Umbilical cord (tissue), 2 donors: ENCODE results near the gene TK2. TPM values are rescaled to one million over a fixed set of nuclear protein-coding genes. Genes with fewer than 3 reads are reported as not detected.
"Not testable (repeated sequence)": the region's sequence is repeated elsewhere in the genome, so short reads cannot be mapped to it uniquely, and the experiment has no call there.

Experiments used
- DNase-seq: peaks from one replicate; pipeline ENCODE4 v3.0.0-alpha.2; 2015; ENCODE audit warnings: low spot score
- total RNA-seq: library from RNA; depleted of rRNA; stranded (reverse); fragments of >200 nt; gene quantifications from one replicate; pipeline ENCODE4 v1.2.3, GENCODE V29; 2014; ENCODE audit warnings: low replicate concordance; ENCODE audit not compliant: insufficient read depth

TK2 gene
- total RNA-seq, 1 donor from 2014 or later = 18.8 TPM

DNA sequence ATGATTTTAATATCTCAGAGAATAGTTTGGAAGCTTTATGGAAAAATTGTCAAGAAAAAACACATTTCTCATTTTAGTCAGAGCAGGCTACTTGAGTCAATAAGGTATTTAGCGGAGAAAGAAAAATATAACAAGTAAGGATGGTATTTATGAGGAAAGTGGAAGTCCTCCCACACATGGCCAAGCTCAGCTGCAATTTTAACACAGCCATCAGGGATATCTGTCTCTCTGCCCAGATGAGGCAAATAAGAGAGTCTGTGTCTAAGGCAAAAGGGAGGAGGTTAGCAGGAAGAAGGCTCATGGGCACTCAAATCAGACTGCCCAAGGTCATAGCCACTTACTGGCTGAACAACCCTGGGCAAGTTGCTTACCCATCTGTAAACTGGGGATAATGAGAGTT is 24.2 kb upstream of the TK2 start:
- no peak for DNase-seq

DNA sequence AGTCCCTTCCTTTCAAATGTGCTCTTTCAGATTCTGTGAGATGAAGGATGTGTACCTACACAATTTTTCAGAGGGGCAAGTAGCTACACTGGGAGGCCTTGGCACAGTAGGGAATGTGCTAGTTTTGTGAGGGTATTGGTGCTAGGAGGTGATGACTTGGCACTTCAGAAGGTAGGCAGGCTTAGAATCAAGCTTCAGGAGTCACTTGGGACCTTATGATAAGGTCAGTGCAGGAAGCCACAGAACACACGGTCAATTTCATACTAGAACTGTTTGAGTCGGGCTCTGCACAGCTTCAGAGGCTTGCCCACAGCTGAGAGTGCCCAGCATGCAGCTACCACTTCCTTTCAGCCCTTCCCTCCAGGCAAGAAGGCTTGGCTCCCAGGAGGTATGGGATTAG is 22.4 kb upstream of the TK2 start:
- no peak for DNase-seq

DNA sequence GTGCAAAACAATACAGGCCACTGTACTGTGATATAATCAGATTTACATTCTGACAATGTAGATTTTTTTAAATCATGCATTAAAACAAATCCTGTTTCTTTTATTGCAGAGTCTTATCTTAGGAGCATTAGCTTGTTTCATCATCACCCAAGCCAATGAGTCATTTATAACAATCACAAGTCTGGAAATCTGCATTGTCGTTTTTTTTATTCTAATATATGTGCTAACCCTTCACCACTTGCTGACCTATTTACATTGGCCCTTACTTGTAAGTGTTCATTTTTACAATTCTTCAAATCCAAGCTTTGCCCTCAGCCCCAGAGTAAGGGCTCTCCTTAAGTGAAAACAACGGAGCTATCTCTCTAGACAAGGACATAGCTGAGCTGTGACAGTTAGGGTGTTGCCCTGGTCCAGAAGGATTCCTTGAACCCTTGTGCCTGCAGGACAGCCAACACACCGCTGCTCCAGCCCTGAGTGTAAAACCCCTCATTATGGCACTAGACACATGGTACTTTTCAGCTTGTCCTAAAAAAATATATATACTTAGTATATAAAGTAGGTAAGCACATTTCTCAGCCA is 20.0 kb upstream of the TK2 start:
- no peak for DNase-seq

DNA sequence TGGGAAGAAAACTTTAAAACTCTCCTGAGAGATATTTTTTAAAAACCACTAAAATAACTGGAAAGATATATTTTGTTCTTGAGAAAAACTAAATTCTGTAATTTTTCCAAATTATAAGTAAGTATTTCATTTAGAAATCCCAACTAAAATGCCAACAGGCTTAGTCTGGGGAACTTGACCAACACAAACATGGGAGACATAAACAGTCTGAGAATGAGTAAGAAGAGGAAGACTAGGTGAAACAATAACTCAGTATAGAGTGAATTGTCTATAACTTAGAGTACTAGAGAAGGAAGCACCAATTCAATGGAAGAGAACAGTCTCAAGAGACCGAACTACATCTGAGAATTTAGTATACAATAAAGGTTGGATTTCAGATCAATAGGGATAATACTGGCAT is 19.2 kb upstream of the TK2 start:
- DNase-seq = no peak

DNA sequence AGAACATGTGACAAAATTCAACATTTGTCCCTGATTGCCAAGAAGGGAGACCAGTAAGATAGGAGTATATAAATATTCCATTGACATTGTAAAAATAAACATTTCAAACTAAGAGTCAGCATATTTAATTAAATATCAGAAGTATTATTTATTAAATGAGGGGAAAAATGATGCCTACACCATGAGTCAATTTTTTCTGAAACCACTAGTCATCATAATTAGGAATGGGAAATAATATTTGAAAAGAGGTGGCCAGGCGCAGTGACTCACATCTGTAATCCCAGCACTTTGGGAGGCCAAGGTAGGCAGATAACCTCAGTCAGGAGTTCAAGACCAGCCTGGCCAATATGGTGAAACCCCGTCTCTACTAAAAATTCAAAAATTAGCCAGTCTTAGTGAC is 18.4 kb upstream of the TK2 start:
- no peak for DNase-seq

DNA sequence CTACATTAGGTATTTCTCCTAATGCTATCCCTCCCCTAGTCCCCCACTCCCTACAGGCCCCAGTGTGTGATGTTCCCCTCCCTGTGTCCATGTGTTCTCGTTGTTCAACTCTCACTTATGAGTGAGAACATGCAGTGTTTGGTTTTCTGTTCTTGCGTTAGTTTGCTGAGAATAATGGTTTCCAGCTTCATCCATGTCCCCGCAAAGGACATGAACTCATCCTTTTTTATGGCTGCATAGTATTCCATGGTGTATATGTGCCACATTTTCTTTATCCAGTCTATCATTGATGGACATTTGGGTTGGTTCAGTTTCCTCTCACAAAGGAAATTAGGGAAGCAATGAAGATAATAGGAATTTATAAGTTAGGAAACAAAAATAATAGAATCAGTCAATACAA is 17.3 kb upstream of the TK2 start:
- DNase-seq = not testable (repeated sequence)

DNA sequence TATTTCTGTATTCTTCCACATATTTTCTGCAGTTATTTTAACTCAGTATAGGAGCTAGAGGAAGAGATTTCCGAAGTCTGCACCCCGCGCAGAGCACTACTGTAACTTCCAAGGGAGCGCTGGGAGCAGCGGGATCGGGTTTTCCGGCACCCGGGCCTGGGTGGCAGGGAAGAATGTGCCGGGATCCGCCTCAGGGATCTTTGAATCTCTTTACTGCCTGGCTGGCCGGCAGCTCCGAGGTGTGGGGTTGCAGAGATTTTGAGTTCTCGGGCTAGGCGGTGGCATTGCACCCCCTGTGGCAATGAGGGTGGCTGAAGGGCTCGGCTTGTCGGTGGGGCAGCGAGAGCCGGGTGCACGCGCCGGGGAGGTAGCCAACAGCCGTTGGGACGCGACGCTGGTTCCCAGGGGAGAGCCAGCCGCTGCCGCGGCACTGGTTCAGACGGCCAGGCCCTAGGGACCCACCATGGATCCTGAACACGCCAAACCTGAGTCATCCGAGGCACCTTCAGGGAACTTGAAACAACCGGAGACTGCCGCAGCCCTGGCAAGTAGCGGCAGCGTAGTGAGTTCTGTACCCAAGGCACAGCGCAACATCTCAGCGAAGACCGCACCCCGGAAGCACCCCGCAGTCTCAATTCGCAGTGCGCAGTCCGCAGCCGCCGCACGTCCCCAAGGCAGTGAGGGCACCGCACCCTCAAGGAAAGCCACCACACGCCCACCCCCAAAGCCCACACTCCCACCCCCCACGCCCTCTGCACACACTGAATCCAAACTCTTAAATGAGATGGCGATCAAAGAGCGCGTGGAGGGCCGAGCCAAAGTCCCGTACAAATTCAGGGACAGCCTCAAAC is 16.4 kb upstream of the TK2 start, which contains the start of gene CMTM1:
CMTM1 (plus strand) TSS at position 389 of the 851 bp plus-strand sequence; CDS start at position 464, 75 bp downstream.
- DNase-seq = no peak

DNA sequence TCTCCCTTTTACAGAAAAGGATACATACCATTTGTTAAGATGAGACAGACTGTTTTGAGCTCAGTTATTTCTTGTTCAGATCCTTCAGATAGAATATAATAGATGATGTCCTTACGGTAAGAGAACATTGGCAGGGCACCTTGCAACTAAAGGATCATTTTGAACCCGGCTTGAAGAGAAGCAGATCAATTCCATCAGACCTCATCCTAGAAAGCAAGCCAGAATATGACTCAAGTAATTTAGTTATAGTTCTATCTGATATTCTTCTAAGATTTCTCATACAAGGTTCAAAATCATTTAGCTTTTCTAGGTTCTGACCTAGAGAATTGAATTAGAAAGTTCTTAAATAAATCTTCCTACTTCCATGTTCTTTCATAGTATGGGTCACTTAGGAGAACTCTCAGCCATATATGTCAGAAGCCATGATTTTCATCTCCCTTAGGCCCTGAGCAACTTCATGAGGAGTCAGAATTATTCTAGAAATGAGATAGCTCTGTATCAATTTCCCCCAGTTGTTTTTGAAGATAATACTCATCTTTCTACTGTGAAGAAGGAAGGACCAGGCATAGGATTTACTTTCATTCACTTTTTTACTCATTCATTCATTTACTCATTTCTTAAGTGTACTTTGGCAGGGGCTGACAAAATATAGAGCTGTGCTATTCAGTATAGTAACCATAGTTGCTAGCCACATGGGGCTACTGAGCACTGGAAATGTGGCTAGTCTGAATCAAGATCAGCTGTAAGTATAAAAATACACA is 13.8 kb upstream of the TK2 start:
- DNase-seq = no peak

DNA sequence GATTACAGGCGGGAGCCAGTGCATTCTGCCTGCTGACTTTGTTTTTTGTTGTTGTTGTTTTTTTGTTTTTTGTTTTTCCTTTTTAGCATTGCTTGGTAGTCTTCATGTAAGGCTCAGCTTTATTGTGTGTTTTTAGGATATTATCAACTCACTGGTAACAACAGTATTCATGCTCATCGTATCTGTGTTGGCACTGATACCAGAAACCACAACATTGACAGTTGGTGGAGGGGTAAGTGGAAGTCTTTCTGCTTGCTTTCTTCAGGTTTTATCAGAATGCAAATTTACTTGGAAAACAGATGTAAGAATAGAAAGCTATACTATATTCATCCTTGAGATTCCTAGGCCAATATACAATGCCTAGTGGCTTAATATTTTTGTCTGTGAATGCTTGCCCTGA is 13.1 kb upstream of the TK2 start:
- no peak for DNase-seq

DNA sequence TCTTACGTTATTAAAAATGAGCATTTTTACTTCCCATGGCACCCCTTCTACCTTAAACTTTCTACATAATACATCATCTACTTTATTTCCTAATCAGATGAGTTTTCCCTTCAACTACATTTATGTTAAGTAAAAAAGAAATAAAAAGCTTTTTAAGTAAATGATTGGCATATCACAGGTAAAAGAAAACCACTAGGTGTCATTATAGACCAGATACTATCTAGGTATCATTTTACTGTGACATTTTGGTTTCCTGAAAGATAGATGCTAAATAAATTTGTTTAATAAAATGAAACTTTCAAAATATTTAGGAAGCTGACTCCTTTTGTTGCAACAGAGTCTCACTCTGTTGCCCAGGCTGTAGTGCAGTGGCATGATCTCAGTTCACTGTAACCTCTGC is 12.5 kb upstream of the TK2 start:
- DNase-seq = no peak

DNA sequence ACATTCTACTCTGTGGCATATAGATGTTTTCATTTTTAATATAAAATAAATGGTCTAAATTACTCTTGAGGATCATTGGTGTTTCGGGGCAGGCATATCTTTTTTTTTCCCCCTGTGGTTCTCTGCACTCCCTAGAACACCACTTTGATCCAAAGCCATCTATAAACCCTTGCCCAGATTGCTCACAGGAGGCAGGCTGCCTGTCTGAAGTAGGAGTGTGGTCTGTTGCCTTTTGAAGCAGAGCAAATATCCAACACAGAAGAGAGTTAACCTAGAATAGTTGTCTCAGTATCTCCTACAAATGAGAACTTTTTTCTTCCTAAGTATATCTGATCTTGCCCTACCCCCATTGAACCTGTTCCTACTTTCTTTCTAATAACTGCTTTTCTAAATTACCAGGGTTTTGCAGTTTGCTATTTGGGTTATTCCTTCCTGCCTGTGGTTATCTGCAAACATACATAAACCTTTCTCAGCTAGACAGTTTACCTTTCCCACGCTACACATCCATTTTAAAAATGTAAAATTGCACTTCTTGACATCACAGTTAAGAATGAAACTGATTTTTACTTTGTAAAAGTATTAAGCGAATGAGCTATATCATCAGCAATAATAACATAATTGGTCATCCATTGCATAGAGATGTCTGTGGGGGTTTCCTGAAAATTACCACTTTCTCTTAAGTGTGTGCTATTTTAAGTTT is 11.6 kb upstream of the TK2 start:
- DNase-seq = no peak

DNA sequence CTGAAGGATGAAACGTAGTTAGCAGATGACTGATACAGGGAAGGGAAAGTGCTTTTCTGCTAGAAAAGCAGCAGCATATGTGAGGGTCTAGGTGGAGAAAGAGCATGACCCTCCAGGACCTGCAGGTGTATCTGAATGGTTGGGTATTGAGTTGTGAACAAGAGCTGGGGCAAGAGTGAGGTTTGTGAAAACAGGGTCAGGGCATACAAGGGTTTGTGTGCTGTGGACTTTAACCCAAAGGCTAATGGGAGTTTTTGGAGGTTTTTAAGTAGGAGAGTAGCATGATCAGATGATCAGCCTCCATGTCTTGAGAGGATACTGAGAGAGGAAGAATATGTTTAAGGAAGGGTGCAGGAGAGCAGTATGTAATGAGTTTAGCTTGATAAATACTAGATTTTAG is 10.2 kb upstream of the TK2 start:
- DNase-seq = no peak

DNA sequence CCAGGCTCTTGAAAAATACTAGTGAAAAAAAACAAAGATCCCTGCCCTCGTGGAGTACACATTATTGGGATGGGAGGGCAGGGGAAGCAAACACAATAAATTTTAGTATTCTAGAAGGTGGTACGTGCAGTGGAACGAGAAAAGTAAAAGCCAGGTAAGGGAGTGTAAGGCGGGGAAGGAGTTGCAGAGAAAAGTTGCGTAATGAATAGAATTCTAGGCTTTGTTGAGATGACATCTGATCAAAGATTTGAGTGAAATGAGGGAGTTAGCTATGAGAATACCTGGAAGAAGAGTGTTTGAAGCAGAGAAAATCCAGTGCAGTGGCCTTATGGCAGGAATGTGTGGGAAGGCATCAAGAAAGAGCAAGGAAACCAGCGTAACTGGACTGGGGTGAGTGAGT is 4.6 kb upstream of the TK2 start:
- no peak for DNase-seq

DNA sequence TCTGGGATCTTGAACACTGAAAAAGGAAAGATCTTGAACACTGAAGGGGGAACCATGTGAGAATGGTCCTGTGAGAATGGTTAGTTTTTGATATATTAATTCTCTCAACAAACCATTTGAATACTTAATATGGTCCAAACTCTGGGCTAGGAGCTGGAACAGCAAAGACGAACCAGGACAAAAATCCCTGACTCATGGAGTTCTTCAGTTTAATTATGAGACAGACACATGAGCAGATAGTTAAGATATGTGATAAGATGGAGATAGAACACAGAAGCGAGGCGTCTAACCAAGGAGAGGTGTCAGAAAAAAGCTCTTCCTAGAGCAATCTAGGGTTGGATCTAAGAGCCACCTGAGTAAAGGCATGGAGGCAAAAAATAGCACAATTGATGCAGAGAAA is 4.1 kb upstream of the TK2 start:
- DNase-seq = no peak

DNA sequence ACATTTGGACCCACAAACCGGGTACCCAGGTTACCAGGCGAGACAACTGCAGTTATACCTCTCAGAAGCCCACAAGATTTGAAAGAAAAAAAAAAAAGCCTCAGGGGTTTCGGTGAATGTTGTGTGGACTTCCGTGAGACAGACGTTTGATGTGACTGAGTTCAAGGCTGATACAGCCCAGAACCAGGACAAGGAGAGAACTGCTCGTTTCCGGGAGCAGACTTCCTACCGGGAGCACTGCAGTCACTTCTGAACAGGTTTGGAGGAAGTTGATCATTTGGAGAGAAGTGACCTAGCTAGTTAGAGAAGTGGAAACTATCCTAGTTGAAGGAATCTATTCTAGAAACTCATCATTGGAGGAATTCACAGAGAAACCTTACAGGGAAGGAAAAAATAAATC is 3.3 kb upstream of the TK2 start:
- no peak for DNase-seq

DNA sequence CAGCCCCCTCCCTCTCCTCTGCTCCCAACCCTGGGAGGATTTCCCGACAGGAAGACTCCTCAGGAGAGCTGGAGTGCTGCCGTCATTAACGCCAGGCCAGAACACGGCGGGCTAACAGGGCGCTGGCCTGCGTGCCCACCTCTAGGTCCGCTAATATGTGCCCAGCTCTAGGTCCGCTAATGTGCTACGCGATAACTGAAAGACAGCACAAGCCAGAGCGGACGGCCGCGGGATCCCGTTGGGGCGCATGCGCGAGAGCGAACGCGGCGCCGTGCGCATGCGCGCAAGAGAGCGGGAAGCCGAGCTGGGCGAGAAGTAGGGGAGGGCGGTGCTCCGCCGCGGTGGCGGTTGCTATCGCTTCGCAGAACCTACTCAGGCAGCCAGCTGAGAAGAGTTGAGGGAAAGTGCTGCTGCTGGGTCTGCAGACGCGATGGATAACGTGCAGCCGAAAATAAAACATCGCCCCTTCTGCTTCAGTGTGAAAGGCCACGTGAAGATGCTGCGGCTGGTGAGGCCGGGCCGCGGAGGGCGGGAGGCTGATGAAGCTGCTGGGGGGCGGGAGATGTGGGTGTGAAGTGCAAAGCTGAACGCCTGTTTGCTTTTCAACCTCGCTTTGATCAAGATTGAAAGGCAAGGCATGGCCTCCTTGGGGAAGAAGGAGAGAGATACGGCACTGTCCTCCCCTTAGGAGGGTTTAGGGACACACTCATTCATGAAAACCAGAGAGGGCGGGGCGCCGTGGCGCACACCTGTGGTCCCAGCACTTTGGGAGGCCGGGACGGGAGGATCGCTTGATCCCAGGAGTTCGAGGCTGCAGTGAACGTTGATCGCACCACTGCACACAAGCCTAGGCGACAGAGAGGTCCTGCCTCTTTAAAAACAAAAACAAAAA is 2.6 kb upstream of the TK2 start, which contains the start of gene CKLF:
CKLF (plus strand) TSS at position 291 of the 892 bp plus-strand sequence; CDS start at position 431, 140 bp downstream.
- DNase-seq = peak; percentile 94

DNA sequence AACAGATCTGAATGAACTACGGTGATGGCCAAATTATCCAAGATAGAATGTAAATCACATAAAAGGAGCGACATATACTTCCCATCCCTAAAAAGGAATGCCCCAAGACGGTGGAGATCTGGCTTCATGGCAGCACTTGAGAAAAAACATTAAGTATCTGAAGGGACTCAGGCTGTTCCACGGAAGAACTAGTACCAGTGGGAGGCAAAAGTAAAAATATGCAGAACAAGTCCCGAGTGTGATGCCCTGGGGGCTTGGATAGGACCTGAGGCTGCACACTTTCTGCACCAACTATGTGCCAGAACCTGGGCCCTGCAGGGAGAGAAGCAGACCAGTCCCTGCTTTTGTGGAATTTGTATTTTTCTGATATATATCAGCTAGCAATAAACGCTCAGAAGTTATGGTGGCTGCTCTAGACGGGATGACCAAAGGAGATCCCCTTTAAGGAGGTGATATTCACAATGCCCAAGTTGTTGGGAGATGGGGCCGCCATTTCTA is 1.9 kb upstream of the TK2 start:
- DNase-seq = no peak

DNA sequence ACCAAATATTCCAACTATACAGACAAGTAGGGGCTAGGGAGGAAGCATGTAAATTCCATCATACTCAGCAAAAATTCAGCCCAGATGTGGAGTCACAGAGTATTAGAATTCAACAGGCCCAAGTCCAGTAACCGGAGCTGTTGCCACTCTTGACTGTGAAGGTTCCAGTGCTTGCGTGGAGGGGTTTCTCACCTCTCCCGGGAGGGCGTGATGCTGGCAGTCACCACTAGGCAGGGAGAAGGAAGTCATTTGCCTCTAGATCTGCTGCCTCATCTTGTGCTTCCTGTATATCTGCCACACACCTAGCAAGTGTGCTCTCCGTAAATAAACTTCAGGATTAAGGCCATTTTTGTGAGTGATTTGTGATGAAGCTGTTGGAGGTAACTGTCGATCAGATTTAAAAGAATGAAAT is 1.4 kb upstream of the TK2 start:
- peak; percentile 34 for DNase-seq

DNA sequence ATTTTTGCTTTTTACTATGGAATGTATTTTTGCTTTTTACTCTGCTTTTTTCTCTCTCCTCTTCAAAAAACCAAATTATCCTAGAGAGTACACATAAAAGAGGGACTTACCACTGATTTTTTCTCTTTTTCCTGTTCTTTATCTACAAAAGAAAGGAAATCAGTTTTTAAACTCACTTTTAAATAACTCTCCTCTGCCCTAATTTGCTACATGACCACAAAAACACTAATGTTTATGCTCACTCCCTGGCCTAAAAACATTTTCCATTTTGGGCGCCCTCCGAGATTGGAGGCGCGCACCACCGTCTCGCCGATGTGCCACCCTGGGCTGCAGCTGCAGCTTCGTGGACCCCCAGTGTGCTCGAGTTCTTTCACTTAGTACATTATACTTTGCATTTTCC is 1.1 kb downstream of the TK2 start:
- no peak for DNase-seq

DNA sequence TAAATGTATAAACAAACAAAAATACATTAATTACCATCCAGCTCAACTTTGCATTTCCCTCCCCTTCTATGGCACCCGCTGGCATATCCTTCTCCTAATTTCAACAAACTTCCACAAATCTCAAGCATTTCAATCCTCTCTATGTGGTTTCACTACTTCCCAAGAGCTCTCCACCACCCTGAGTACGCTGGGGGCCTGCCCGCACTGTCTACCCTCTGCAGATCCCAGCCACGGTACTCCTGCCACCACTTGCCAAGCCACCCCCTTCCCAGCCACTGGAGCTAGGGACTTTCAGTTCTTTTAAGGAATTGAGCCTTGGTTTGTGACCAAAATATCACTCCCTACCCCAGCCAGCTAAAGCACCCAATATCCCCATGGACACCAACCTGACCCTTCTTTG is 1.9 kb downstream of the TK2 start:
- DNase-seq = no peak
